BLaER1 treated with 17β-estradiol and CSF1 and Interleukin-3, amounts not matched to agents 10 nM and 100 nM (cell line): ENCODE results near the gene STRIP1.

Experiments used
- H3K27ac ChIP-seq, 11 experiments: shearing (Covaris generic); formaldehyde crosslinking; 2 replicates each; pipeline ENCODE4 v1.8.1; 2022
- H3K27me3 ChIP-seq, 11 experiments: shearing (Covaris generic); formaldehyde crosslinking; 2 replicates each; pipeline ENCODE4 v1.8.1; 2022
- H3K36me3 ChIP-seq, 11 experiments: shearing (Covaris generic); formaldehyde crosslinking; 2 replicates each; pipeline ENCODE4 v1.8.1; 2022
- H3K4me1 ChIP-seq, 10 experiments: shearing (Covaris generic); formaldehyde crosslinking; 2 replicates each; pipeline ENCODE4 v1.8.1; 2022
- H3K4me2 ChIP-seq, 11 experiments: shearing (Covaris generic); formaldehyde crosslinking; 2 replicates each; pipeline ENCODE4 v1.8.1; 2022
- H3K4me3 ChIP-seq, 10 experiments: shearing (Covaris generic); formaldehyde crosslinking; 2 replicates each; pipeline ENCODE4 v1.8.1; 2022
- H3K9ac ChIP-seq, 11 experiments: shearing (Covaris generic); formaldehyde crosslinking; 2 replicates each; pipeline ENCODE4 v1.8.1; 2022
- H3K9me3 ChIP-seq, 11 experiments: shearing (Covaris generic); formaldehyde crosslinking; replicated peaks in 1 of 11; 2 replicates each; pipeline ENCODE4 v1.8.1; 2022
- H4K20me1 ChIP-seq, 11 experiments: shearing (Covaris generic); formaldehyde crosslinking; 2 replicates each; pipeline ENCODE4 v1.8.1; 2022
- Cebpa-rat ChIP-seq, 11 experiments: shearing (Covaris generic); IDR thresholded peaks; 2 replicates each; pipeline ENCODE4 v1.8.1; 2022

The STRIP1 gene

GRCh38 chr1:110084227-110085078 lies 50.0 kb downstream of the STRIP1 start:
- H3K27me3 ChIP-seq, result peaks cover 69 to 79% (median 73%) of the 10 kb centered on the region in 11 experiments
- H3K4me2 ChIP-seq, result peak overlapping the region; percentile 89 to 99 (median 97)
- no peaks in the 10 kb centered on the region for H3K9me3 ChIP-seq
- peak overlapping the region; percentile 32 to 69 (median 55); a peak in 20 of 22 replicates for H3K9ac ChIP-seq
- peaks cover 0 to 26% (median 9%) of the 10 kb centered on the region in 11 experiments; a peak in 13 of 22 replicates for H4K20me1 ChIP-seq
- peak overlapping the region in 4 of 11 experiments; percentile 11 to 46 (median 32); a peak in 6 of 22 replicates for H3K27ac ChIP-seq
- no peak for TF ChIP-seq Cebpa-rat (IDR thresholded peaks at IDR 0.05)
- H3K36me3 ChIP-seq, result no peaks in the 10 kb centered on the region
- peaks cover 26 to 39% (median 33%) of the 10 kb centered on the region in 10 experiments for H3K4me1 ChIP-seq
- peak overlapping the region; percentile 51 to 71 (median 60) for H3K4me3 ChIP-seq

GRCh38 chr1:110085671-110086070 lies 51.2 kb downstream of the STRIP1 start:
- H3K27me3 ChIP-seq, result peaks cover 66 to 74% (median 70%) of the 10 kb centered on the region in 11 experiments
- no peaks in the 10 kb centered on the region for H3K9me3 ChIP-seq
- H4K20me1 ChIP-seq, result peaks cover 0 to 26% (median 9%) of the 10 kb centered on the region in 11 experiments; a peak in 13 of 22 replicates
- peaks cover 36 to 51% (median 44%) of the 10 kb centered on the region in 10 experiments for H3K4me1 ChIP-seq
- H3K4me2 ChIP-seq, result no peak overlapping the region
- H3K9ac ChIP-seq, result no peak overlapping the region
- H3K4me3 ChIP-seq, result no peak overlapping the region
- H3K36me3 ChIP-seq, result no peaks in the 10 kb centered on the region
- TF ChIP-seq Cebpa-rat (IDR thresholded peaks at IDR 0.05), result no peak
- no peak overlapping the region for H3K27ac ChIP-seq

- no peak overlapping the region for H3K27ac ChIP-seq
- peaks cover 54 to 61% (median 57%) of the 10 kb centered on the region in 11 experiments for H3K27me3 ChIP-seq
These were observed 52.5 kb downstream of the STRIP1 start for GRCh38 chr1:110086961-110087360.

GRCh38 chr1:110087812-110088738 lies 53.7 kb downstream of the STRIP1 start:
- Histone ChIP-seq H3K36me3 (no peaks in the 10 kb centered on the region), H4K20me1 (peaks cover 0 to 21% (median 9%) of the 10 kb centered on the region in 11 experiments; a peak in 12 of 22 replicates), H3K27ac (peak overlapping the region in 6 of 11 experiments; percentile 2 to 72 (median 52); a peak in 10 of 22 replicates), H3K4me1 (peaks cover 36 to 61% (median 48%) of the 10 kb centered on the region in 10 experiments), H3K9me3 (no peaks in the 10 kb centered on the region), H3K4me3 (no peak overlapping the region), H3K27me3 (peaks cover 42 to 50% (median 46%) of the 10 kb centered on the region in 11 experiments), H3K9ac (peak overlapping the region in 4 of 11 experiments; percentile 12 to 62 (median 40); a peak in 6 of 22 replicates), H3K4me2 (peak overlapping the region; percentile 31 to 97 (median 85))
- no peak for TF ChIP-seq Cebpa-rat (IDR thresholded peaks at IDR 0.05)

More at GRCh38 chr1:110086961-110087360, 52.5 kb downstream of the STRIP1 start:
- Histone ChIP-seq H3K4me2 (no peak overlapping the region), H3K9me3 (no peaks in the 10 kb centered on the region), H3K4me3 (no peak overlapping the region), H4K20me1 (peaks cover 0 to 26% (median 9%) of the 10 kb centered on the region in 11 experiments; a peak in 12 of 22 replicates), H3K4me1 (peaks cover 36 to 61% (median 50%) of the 10 kb centered on the region in 10 experiments), H3K36me3 (no peaks in the 10 kb centered on the region), H3K9ac (no peak overlapping the region)
- no peak for TF ChIP-seq Cebpa-rat (IDR thresholded peaks at IDR 0.05)

GRCh38 chr1:110088739-110089316 lies 54.4 kb downstream of the STRIP1 start:
- H3K9ac ChIP-seq, result peak overlapping the region in 5 of 11 experiments; percentile 10 to 62 (median 45); a peak in 8 of 22 replicates
- H3K4me3 ChIP-seq, result no peak overlapping the region
- no peaks in the 10 kb centered on the region for H3K9me3 ChIP-seq
- H3K4me1 ChIP-seq, result peaks cover 30 to 53% (median 41%) of the 10 kb centered on the region in 10 experiments
- no peaks in the 10 kb centered on the region for H3K36me3 ChIP-seq
- H3K4me2 ChIP-seq, result peak overlapping the region; percentile 60 to 97 (median 85)
- peaks cover 0 to 17% (median 8%) of the 10 kb centered on the region in 11 experiments; a peak in 12 of 22 replicates for H4K20me1 ChIP-seq
- peak overlapping the region in 7 of 11 experiments; percentile 27 to 72 (median 57); a peak in 11 of 22 replicates for H3K27ac ChIP-seq
- H3K27me3 ChIP-seq, result peaks cover 35 to 42% (median 39%) of the 10 kb centered on the region in 11 experiments
- TF ChIP-seq Cebpa-rat (IDR thresholded peaks at IDR 0.05), result no peak

GRCh38 chr1:110089561-110090275 lies 55.3 kb downstream of the STRIP1 start:
- H3K9ac ChIP-seq, result peak overlapping the region in 9 of 11 experiments; percentile 15 to 62 (median 45); a peak in 14 of 22 replicates
- TF ChIP-seq Cebpa-rat (IDR thresholded peaks at IDR 0.05), result no peak
- H3K36me3 ChIP-seq, result no peaks in the 10 kb centered on the region
- H3K4me1 ChIP-seq, result peaks cover 21 to 44% (median 32%) of the 10 kb centered on the region in 10 experiments
- peaks cover 26 to 33% (median 30%) of the 10 kb centered on the region in 11 experiments for H3K27me3 ChIP-seq
- H3K27ac ChIP-seq, result peak overlapping the region in 8 of 11 experiments; percentile 4 to 72 (median 57); a peak in 15 of 22 replicates
- peak overlapping the region in 1 of 10 experiments; percentile 21; a peak in 1 of 20 replicates for H3K4me3 ChIP-seq
- peaks cover 0 to 9% (median 0%) of the 10 kb centered on the region in 11 experiments; a peak in 4 of 22 replicates for H4K20me1 ChIP-seq
- peaks cover 0 to 7% (median 0%) of the 10 kb centered on the region in 11 experiments; a peak in 3 of 22 replicates for H3K9me3 ChIP-seq
- peak overlapping the region; percentile 60 to 97 (median 85) for H3K4me2 ChIP-seq

- H3K4me2 ChIP-seq, result peak overlapping the region in 3 of 11 experiments; percentile 5; a peak in 1 of 22 replicates
- H3K4me1 ChIP-seq, result peaks cover 20 to 40% (median 31%) of the 10 kb centered on the region in 10 experiments
- peaks cover 0 to 10% (median 0%) of the 10 kb centered on the region in 11 experiments; a peak in 3 of 22 replicates for H3K9me3 ChIP-seq
- H3K4me3 ChIP-seq, result no peak overlapping the region
- no peaks in the 10 kb centered on the region for H3K36me3 ChIP-seq
- TF ChIP-seq Cebpa-rat (IDR thresholded peaks at IDR 0.05), result no peak
- peaks cover 9 to 17% (median 13%) of the 10 kb centered on the region in 11 experiments for H3K27me3 ChIP-seq
- peaks cover 0 to 6% (median 0%) of the 10 kb centered on the region in 11 experiments; a peak in 1 of 22 replicates for H4K20me1 ChIP-seq
- no peak overlapping the region for H3K27ac ChIP-seq
- no peak overlapping the region for H3K9ac ChIP-seq
These were observed 57.0 kb downstream of the STRIP1 start for GRCh38 chr1:110091381-110091780.
